ENCODE results near the gene SLC14A1. TPM values are rescaled to one million over a fixed set of nuclear protein-coding genes. Genes with fewer than 3 reads are reported as not detected.

The SLC14A1 gene
- total RNA-seq, 2 experiments from 2014 or later: 5.2 to 5.3 TPM

DNA sequence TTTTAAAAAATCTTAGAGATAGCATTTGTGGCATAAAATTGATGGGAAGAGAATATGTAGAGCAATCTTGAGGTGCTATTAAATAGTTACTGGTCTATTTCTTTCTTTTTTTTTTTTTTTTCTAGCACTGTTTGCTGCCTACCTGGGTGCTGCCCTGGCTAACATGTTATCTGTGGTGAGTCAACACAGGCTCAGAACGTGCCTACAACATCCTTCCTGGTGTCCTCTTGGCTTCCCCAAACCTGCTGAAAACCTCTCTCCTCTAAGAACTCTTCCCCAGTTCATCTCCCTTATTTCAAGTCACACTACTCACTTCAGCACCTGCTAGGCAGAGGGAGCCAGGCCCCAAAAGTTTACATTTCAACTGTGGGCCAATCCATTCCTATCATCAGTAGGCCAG is 45.1 kb upstream of the SLC14A1 start:
- ChIA-PET POLR2A (interaction anchor here (1.7 kb wide), 1 partner anchor 9 kb away, joined by 4 read pairs; no protein-coding TSS in a partner anchor), CTCF (no interaction called here)
- Histone ChIP-seq H3K27ac (ENCODE audit: low read depth in 1 of 2, low read length in 2 of 2) (no peak overlapping the region), H3K36me3 (ENCODE audit: insufficient read depth, low read length) (no peaks in the 10 kb centered on the region), H3K9me3 (ENCODE audit: control insufficient read depth in 1 of 2, insufficient read depth in 1 of 2, low read length in 2 of 2) (no peaks in the 10 kb centered on the region), H3K4me3 (ENCODE audit: low read length) (no peak overlapping the region), H3K27me3 (ENCODE audit: control insufficient read depth in 1 of 2, insufficient read depth in 2 of 2, low read length in 2 of 2) (no peaks in the 10 kb centered on the region), H3K4me1 (ENCODE audit: insufficient read depth, low read length) (peaks cover 12% of the 10 kb centered on the region)
- ATAC-seq (ENCODE audit: poor library complexity) (no peak), DNase-seq (no peak)
- Mint-ChIP-seq H3K27ac (no peak overlapping the region), H3K9me3 (no peaks in the 10 kb centered on the region), H3K27me3 (peaks cover 12% of the 10 kb centered on the region), H3K4me3 (no peak overlapping the region), H3K36me3 (ENCODE audit: low read depth) (no peaks in the 10 kb centered on the region), H3K4me1 (ENCODE audit: low read depth) (peaks cover 13% of the 10 kb centered on the region)
- TF ChIP-seq, protein P1, sequence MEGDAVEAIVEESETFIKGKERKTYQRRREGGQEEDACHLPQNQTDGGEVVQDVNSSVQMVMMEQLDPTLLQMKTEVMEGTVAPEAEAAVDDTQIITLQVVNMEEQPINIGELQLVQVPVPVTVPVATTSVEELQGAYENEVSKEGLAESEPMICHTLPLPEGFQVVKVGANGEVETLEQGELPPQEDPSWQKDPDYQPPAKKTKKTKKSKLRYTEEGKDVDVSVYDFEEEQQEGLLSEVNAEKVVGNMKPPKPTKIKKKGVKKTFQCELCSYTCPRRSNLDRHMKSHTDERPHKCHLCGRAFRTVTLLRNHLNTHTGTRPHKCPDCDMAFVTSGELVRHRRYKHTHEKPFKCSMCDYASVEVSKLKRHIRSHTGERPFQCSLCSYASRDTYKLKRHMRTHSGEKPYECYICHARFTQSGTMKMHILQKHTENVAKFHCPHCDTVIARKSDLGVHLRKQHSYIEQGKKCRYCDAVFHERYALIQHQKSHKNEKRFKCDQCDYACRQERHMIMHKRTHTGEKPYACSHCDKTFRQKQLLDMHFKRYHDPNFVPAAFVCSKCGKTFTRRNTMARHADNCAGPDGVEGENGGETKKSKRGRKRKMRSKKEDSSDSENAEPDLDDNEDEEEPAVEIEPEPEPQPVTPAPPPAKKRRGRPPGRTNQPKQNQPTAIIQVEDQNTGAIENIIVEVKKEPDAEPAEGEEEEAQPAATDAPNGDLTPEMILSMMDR (IDR thresholded peaks at IDR 0.05): no peak
- intact Hi-C loops (cut with DNase I, micrococcal nuclease): no loop called here

DNA sequence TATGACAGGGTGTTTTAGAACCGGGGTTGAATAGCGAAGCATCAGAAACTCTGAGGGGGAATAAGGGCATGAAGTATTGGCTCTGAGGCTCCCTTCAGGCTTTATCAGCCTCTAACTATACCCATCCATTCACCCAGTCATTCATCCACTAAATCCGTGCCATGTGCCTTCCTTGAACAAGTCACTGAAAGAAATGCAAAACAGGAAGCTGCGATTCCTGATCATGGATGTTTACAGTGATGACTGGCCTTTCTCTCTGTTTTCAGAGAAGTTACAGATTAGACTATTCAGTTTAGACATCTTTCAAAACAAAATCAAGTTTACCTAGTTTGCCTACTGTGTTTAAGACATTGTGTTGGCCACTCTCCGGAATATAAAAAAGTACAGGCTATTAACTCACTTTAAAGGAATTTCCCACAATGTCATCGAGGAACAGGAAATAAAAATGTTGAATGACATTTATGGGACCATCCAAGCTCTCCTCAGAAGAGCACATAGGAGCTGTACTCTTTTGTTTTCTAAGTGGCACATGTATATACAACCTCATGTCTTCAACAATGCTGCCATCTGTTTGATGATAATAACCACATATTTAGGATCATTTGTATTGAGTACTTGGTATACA is 43.8 kb upstream of the SLC14A1 start:
- CTCF ChIA-PET: no interaction called here
- DNase-seq: no peak
- no peak overlapping the region for H3K27ac Mint-ChIP-seq
- peaks cover 24% of the 10 kb centered on the region for H3K4me1 Mint-ChIP-seq (ENCODE audit: low read depth)
- TF ChIP-seq, protein P1 (IDR thresholded peaks at IDR 0.05): no peak
- peaks cover 26% of the 10 kb centered on the region for H3K4me1 ChIP-seq (ENCODE audit: insufficient read depth, low read length)
- H3K4me3 Mint-ChIP-seq: no peak overlapping the region
- H3K9me3 Mint-ChIP-seq: no peaks in the 10 kb centered on the region
- no peaks in the 10 kb centered on the region for H3K36me3 ChIP-seq (ENCODE audit: insufficient read depth, low read length)
- no peak overlapping the region for H3K27ac ChIP-seq (ENCODE audit: low read depth in 1 of 2, low read length in 2 of 2)
- intact Hi-C loops (cut with DNase I, micrococcal nuclease): loop anchor here in 1 of 2 experiments (10.0 kb wide), 1 partner anchor 565 kb away; no protein-coding TSS in a partner anchor
- no peaks in the 10 kb centered on the region for H3K36me3 Mint-ChIP-seq (ENCODE audit: low read depth)
- H3K27me3 Mint-ChIP-seq: peaks cover 12% of the 10 kb centered on the region
- H3K9me3 ChIP-seq (ENCODE audit: control insufficient read depth in 1 of 2, insufficient read depth in 1 of 2, low read length in 2 of 2): no peaks in the 10 kb centered on the region
- POLR2A ChIA-PET: no interaction called here
- H3K4me3 ChIP-seq (ENCODE audit: low read length): no peak overlapping the region
- no peaks in the 10 kb centered on the region for H3K27me3 ChIP-seq (ENCODE audit: control insufficient read depth in 1 of 2, insufficient read depth in 2 of 2, low read length in 2 of 2)
- ATAC-seq (ENCODE audit: poor library complexity): no peak

DNA sequence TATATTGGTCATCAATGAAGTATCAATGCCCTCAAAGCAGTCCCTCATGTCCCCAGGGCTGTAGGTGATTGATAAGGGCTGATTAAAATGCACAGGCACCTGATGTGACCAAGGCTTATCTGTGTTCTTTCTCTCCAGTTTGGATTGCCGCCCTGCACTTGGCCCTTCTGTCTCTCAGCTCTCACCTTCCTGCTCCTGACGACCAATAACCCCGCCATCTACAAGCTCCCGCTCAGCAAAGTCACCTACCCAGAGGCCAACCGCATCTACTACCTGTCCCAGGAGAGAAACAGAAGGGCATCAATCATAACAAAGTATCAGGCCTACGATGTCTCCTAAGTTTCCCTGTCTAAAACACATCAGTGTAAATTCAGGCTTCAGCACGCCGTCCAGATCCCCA is 41.8 kb upstream of the SLC14A1 start:
- no peak for DNase-seq
- ChIA-PET CTCF (interaction anchor here (1.3 kb wide), 1 partner anchor 11 kb away, joined by 3 read pairs; no protein-coding TSS in a partner anchor), POLR2A (no interaction called here)
- Histone ChIP-seq H3K4me1 (ENCODE audit: insufficient read depth, low read length) (peaks cover 46% of the 10 kb centered on the region), H3K4me3 (ENCODE audit: low read length) (no peak overlapping the region), H3K36me3 (ENCODE audit: insufficient read depth, low read length) (no peaks in the 10 kb centered on the region), H3K9me3 (ENCODE audit: control insufficient read depth in 1 of 2, insufficient read depth in 1 of 2, low read length in 2 of 2) (no peaks in the 10 kb centered on the region), H3K27ac (ENCODE audit: low read depth in 1 of 2, low read length in 2 of 2) (no peak overlapping the region), H3K27me3 (ENCODE audit: control insufficient read depth in 1 of 2, insufficient read depth in 2 of 2, low read length in 2 of 2) (no peaks in the 10 kb centered on the region)
- peaks cover 44% of the 10 kb centered on the region for H3K4me1 Mint-ChIP-seq (ENCODE audit: low read depth)
- peaks cover 8% of the 10 kb centered on the region for H3K27me3 Mint-ChIP-seq
- TF ChIP-seq, protein P1 (IDR thresholded peaks at IDR 0.05): no peak
- ATAC-seq (ENCODE audit: poor library complexity): no peak
- H3K36me3 Mint-ChIP-seq (ENCODE audit: low read depth): no peaks in the 10 kb centered on the region
- no peak overlapping the region for H3K4me3 Mint-ChIP-seq
- no peak overlapping the region for H3K27ac Mint-ChIP-seq
- intact Hi-C loops (cut with DNase I, micrococcal nuclease): loop anchor here in 1 of 2 experiments (10.0 kb wide), 1 partner anchor 563 kb away; no protein-coding TSS in a partner anchor
- H3K9me3 Mint-ChIP-seq: no peaks in the 10 kb centered on the region
